WI38 (cell line): Measurements from ENCODE around the gene TNFAIP3.

Source experiments
- H3K4me3 ChIP-seq: 2 replicates; pipeline ENCODE4 v1.5.1; 2011; ENCODE audit warnings: low read depth, mild to moderate bottlenecking, control low read depth, low read length
- TF ChIP-seq, protein P1 (sequence below): IDR thresholded peaks from 2 replicates; pipeline ENCODE4 v1.5.1; 2012; ENCODE audit warnings: low read depth, mild to moderate bottlenecking, control low read depth, low read length

Gene TNFAIP3

DNA sequence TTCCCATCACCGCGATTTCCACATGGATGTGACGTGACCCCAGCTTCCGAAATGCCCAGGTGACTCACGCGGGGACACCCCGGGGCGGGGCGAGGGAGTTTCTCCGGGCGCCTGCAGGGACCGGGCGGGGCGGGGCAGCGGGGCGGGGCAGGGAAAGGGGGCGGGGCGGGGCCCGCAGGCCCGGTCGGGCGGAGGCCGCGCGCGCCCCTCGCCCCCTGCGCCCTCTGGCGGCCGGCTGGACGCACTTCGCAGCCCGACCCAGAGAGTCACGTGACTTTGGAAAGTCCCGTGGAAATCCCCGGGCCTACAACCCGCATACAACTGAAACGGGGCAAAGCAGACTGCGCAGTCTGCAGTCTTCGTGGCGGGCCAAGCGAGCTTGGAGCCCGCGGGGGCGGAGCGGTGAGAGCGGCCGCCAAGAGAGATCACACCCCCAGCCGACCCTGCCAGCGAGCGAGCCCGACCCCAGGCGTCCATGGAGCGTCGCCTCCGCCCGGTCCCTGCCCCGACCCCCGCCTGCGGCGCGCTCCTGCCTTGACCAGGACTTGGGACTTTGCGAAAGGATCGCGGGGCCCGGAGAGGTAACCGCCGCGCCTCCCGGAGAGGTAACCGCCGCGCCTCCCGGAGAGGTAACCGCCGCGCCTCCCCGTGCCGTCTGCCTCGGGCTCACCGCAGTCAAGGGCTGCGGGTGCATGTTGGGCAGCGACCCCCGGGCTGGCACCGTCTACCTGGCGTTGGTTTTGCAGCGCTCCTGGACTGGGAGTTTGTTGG, at the start of gene TNFAIP3:
Gene TNFAIP3, plus strand, starts transcription at position 346 of the 771 bp plus-strand sequence. CDS start 3,969 bp downstream, outside the sequence.
- peak within 1 kb of the TSS; percentile 78 for H3K4me3 ChIP-seq
- TF ChIP-seq, protein P1, sequence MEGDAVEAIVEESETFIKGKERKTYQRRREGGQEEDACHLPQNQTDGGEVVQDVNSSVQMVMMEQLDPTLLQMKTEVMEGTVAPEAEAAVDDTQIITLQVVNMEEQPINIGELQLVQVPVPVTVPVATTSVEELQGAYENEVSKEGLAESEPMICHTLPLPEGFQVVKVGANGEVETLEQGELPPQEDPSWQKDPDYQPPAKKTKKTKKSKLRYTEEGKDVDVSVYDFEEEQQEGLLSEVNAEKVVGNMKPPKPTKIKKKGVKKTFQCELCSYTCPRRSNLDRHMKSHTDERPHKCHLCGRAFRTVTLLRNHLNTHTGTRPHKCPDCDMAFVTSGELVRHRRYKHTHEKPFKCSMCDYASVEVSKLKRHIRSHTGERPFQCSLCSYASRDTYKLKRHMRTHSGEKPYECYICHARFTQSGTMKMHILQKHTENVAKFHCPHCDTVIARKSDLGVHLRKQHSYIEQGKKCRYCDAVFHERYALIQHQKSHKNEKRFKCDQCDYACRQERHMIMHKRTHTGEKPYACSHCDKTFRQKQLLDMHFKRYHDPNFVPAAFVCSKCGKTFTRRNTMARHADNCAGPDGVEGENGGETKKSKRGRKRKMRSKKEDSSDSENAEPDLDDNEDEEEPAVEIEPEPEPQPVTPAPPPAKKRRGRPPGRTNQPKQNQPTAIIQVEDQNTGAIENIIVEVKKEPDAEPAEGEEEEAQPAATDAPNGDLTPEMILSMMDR: no peak; the same call in 1 of the 2 replicates

DNA sequence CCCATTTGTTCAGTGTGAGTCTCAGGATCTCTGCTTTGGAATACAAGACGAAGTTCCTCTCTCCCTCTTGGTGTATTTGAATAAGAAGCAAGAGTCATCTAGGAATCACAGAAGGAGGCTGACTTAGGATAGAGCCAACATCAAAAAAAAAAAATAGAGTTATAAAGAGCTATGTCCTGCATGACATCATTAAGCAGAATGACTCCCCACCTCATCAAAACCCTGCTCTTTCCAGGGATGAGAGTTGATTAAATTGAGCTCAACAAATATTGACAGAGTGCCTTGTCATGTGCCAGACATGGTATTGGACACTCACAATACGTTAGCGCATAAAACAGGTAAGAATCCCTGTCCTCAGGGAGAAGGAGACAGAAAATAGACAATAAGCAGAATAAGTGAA, 48.6 kb upstream of the TNFAIP3 start:
- TF ChIP-seq, protein P1: no peak
- H3K4me3 ChIP-seq: no peak overlapping the region

DNA sequence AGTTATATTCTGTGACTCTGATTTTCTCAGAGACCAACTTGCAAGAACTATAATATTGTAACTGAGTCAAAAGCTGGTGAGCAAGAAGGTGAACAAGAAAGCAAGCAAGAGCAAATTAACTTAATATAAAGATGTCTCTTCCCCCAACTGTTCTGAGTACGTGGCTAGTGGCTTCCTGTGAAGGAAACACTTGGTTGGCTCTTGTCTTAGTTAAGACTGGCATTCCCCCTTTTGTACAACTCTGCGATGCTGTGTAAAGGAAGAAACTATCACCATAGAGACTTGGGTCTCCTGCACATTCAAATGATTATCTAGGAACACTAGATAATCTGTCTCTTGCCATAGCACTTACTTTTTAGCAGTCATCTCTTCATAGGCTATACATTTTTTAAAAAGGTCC, 47.3 kb upstream of the TNFAIP3 start:
- TF ChIP-seq, protein P1: no peak
- no peak overlapping the region for H3K4me3 ChIP-seq

DNA sequence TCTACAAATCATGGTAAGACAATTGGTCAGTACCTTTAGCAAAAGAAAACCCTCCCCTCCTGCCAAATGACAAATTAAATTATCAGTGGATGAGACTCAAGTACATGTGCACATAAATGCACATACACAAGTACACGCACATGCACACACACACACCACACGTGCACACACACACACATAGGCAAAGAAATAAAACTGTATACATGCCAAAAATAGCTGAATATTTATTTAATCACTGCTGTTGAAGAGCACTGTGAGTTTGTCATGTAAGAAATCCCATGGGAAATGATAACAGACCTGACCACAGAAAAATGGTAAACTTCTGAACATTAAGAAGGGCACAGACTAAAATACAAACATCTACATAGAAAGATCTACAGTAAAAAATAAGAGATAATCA, 46.6 kb upstream of the TNFAIP3 start:
- TF ChIP-seq, protein P1: no peak
- H3K4me3 ChIP-seq: no peak overlapping the region

DNA sequence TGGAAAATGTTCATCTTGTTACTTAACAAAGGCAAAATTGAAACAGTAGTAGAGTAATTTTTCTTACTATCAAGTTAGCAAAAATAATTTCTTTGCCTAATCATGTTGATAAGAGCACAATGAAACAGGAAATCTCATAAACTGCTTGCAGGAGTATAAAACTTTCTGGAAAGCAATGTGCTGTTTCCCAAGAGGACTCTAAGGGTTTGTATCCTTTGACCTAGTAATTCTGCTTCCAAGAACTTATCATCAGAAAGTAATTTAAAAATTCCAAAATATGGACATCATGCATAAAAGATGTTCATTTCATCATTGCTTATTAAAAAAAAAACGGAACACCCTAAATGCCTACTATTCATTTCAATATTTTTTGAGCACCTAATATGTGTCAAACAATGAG, 46.1 kb upstream of the TNFAIP3 start:
- no peak overlapping the region for H3K4me3 ChIP-seq
- TF ChIP-seq, protein P1: no peak

DNA sequence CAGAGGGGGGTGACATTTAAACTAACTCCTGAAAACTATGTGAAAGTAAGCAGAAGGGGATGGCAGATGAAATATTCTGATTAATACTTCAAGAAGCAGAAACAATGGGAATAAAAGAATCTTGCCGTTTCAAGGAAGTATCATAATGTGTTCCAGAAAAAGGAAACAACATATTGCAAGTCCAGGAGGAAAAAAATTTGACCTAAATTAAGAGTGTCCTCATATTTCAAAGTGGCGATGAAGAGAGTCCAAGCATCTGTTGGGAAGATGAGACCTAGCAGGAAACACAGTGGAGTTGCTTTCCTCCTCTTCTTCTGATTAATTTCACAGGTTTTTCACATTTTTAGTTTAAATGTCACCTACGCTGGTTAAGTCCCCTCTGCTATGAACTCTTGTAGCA, 45.6 kb upstream of the TNFAIP3 start:
- H3K4me3 ChIP-seq: no peak overlapping the region
- TF ChIP-seq, protein P1: no peak

DNA sequence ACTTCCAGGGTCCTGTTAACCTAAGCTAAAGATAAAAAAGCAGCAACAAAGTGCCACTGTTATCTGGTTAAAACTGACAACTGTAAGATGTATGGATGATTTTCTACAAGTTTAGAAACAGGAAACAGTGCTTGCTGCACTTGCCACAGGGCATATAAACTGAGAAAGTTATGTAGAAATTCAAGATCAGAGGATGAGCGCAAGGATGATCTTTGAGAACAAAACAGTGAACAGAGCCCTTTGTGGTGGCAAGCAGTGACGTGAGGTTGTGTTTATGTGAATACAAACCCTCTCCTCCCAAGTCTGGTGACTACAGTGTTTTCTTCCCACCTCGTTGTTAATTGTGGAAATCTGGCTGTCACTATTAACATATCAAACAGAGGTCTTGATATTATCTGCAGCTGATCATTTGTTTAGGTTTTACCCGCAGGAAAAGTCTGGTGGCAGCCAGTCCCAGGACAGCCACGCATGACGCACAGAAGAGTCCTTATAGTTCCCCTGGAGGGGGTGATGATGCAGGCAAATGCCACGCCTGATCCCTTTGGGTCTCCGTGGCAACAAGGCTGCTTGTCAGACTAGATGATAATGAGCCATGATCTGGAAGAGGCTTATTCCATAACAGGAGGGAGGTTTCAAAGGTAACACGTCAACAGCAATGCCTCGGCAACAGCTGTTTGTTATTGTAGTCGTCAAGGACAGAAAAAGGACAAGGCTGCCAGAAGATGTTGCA, 43.1 kb upstream of the TNFAIP3 start:
- TF ChIP-seq, protein P1: no peak
- no peak overlapping the region for H3K4me3 ChIP-seq
